ENCODE data around the gene TOM1. TPM values are rescaled to one million over a fixed set of nuclear protein-coding genes. Genes with fewer than 3 reads are reported as not detected.
A peak's percentile ranks its signal among the peaks of the same experiment; 100 is the strongest.

TOM1 gene
- total and polyA plus RNA-seq, 2 of the 13 experiments (the other 11 are each of a cell fraction or from before 2014, with no cell fraction given), result 30.8 to 87.3 TPM

DNA sequence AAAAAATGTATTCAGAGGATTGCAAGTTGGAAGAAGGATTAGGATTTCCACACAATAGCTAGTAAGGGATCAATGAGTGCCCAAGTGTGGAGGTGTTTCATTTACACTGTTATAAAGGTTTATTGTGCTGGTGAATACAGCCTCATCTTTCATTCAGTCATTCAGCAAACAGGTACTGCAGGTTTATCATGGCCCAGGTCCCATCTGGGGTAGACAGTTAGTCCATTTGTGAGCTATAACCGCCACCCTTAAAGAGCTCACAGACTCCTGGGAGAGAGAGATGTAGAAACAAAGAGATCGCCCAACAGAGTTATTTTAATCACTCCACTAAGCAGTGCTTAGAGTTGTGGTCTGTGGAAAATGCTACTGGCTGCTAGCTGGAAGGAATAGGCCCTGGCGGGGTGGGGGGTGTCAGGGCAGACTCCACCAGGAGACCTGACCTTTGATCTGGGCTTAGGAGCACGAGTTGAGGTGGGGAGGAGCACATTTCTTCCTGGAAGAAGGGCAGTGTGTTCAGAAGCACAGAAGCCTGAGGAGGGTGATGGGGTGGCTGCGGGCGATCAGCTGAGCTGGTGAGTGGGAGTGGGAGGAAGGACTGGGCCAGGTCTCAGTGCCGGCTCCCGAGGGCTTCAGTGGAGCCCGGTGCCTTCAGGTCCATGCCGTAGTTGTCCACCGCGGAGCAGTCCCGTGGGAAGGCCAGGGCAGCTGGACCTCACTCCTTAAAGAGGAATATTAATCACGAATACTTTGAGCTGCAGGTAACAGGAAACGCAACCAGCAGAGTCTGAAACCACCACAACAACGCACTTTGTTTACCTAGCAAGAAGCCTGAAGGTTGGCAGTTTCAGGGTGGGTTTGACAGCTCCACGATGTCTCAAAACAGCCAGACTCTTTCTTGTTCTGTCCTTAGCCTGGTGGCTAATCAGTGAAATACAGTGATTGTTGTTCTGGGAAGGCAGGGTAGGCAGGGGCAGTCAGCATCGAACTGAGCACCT is 11.2 kb downstream of the TOM1 start (continued):
- TF ChIP-seq SOX6 (IDR thresholded peaks at IDR 0.05) (no peak), SOX6 (CRISPR knock-in tag; IDR thresholded peaks at IDR 0.05) (peak; percentile 57), LCORL (IDR thresholded peaks at IDR 0.05) (no peak), LCORL (CRISPR knock-in tag; IDR thresholded peaks at IDR 0.05) (peak; percentile 35; the same call in 1 of the 2 replicates), GABPB1 (CRISPR knock-in tag; IDR thresholded peaks at IDR 0.05) (peak; percentile 36; the same call in 1 of the 2 replicates), SRSF4 (IDR thresholded peaks at IDR 0.05; ENCODE audit: low read depth, low read length, poor library complexity, severe bottlenecking) (no peak), BCL6 (CRISPR knock-in tag; IDR thresholded peaks at IDR 0.05) (peak; percentile 28; the same call in 1 of the 2 replicates), ZNF235 (CRISPR knock-in tag; IDR thresholded peaks at IDR 0.05; ENCODE audit: borderline replicate concordance) (no peak), NONO (IDR thresholded peaks at IDR 0.05) (no peak), NONO (CRISPR knock-in tag; conservative IDR thresholded peaks at IDR 0.05) (no peak), ZNF546 (CRISPR knock-in tag; conservative IDR thresholded peaks at IDR 0.05) (no peak), ZNF775 (CRISPR knock-in tag; IDR thresholded peaks at IDR 0.05; ENCODE audit: borderline replicate concordance) (no peak), ZNF263 (CRISPR knock-in tag; IDR thresholded peaks at IDR 0.05) (peak; percentile 97), ARNTL (CRISPR knock-in tag; IDR thresholded peaks at IDR 0.05) (no peak), ZBTB21 (CRISPR knock-in tag; IDR thresholded peaks at IDR 0.05) (no peak), MAFK (conservative IDR thresholded peaks at IDR 0.05 in 1 of 2, IDR thresholded peaks at IDR 0.05 in 1 of 2; ENCODE audit: low read length in 2 of 2) (no peak), SRSF9 (IDR thresholded peaks at IDR 0.05; ENCODE audit: borderline replicate concordance, insufficient read depth, low read depth, low read length, poor library complexity, severe bottlenecking) (no peak), REL (CRISPR knock-in tag; conservative IDR thresholded peaks at IDR 0.05) (no peak), ZNF251 (CRISPR knock-in tag; IDR thresholded peaks at IDR 0.05) (no peak), RFX1 (IDR thresholded peaks at IDR 0.05) (no peak), MIER2 (CRISPR knock-in tag; IDR thresholded peaks at IDR 0.05) (no peak), GTF2F1 (IDR thresholded peaks at IDR 0.05; ENCODE audit: low read length) (no peak), ZNF644 (CRISPR knock-in tag; IDR thresholded peaks at IDR 0.05; ENCODE audit: low read depth) (no peak), ZNF773 (CRISPR knock-in tag; IDR thresholded peaks at IDR 0.05; ENCODE audit: borderline replicate concordance) (no peak)
- TF ChIP-seq, protein P1, sequence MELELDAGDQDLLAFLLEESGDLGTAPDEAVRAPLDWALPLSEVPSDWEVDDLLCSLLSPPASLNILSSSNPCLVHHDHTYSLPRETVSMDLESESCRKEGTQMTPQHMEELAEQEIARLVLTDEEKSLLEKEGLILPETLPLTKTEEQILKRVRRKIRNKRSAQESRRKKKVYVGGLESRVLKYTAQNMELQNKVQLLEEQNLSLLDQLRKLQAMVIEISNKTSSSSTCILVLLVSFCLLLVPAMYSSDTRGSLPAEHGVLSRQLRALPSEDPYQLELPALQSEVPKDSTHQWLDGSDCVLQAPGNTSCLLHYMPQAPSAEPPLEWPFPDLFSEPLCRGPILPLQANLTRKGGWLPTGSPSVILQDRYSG (CRISPR knock-in tag; IDR thresholded peaks at IDR 0.05), result no peak
- TF ChIP-seq, protein P2, sequence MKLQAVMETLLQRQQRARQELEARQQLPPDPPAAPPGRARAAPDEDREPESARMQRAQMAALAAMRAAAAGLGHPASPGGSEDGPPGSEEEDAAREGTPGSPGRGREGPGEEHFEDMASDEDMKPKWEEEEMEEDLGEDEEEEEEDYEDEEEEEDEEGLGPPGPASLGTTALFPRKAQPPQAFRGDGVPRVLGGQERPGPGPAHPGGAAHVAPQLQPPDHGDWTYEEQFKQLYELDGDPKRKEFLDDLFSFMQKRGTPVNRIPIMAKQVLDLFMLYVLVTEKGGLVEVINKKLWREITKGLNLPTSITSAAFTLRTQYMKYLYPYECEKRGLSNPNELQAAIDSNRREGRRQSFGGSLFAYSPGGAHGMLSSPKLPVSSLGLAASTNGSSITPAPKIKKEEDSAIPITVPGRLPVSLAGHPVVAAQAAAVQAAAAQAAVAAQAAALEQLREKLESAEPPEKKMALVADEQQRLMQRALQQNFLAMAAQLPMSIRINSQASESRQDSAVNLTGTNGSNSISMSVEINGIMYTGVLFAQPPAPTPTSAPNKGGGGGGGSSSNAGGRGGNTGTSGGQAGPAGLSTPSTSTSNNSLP (IDR thresholded peaks at IDR 0.05; ENCODE audit: low read depth, low read length), result no peak
- TF ChIP-seq, protein P3, sequence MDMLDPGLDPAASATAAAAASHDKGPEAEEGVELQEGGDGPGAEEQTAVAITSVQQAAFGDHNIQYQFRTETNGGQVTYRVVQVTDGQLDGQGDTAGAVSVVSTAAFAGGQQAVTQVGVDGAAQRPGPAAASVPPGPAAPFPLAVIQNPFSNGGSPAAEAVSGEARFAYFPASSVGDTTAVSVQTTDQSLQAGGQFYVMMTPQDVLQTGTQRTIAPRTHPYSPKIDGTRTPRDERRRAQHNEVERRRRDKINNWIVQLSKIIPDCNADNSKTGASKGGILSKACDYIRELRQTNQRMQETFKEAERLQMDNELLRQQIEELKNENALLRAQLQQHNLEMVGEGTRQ (IDR thresholded peaks at IDR 0.05; ENCODE audit: low read depth, low read length), result no peak
- TF ChIP-seq, protein P3 (CRISPR knock-in tag; IDR thresholded peaks at IDR 0.05; ENCODE audit: borderline replicate concordance), result no peak
